ENCODE results near the gene PIWIL4.

- TF ChIP-seq CTCF (IDR thresholded peaks at IDR 0.05; ENCODE audit: insufficient read depth, low read depth, low read length) (no peak), EZH2 (IDR thresholded peaks at IDR 0.05; ENCODE audit: insufficient read depth, low read length) (no peak)
These were observed 23.2 kb upstream of the PIWIL4 start, which contains the start of gene FUT4 for GRCh38 chr11:94543695-94544645.
